HL-60 (cell line): Measurements from ENCODE around the gene HOXA2.

Source experiments
- CTCF ChIP-seq: IDR thresholded peaks from one replicate; pipeline ENCODE4 v1.5.1; 2011; ENCODE audit warnings: low read length, control low read depth, inconsistent platforms; ENCODE audit not compliant: insufficient read depth
- GABPA ChIP-seq: IDR thresholded peaks from 2 replicates; pipeline ENCODE4 v1.6.1; 2012; ENCODE audit warnings: low read depth
- TF ChIP-seq, protein P1 (sequence below): IDR thresholded peaks from 2 replicates; pipeline ENCODE4 v1.6.1; 2012; ENCODE audit warnings: low read depth; ENCODE audit not compliant: insufficient replicate concordance

- TF ChIP-seq CTCF (no peak), GABPA (no peak)
- TF ChIP-seq, protein P1, sequence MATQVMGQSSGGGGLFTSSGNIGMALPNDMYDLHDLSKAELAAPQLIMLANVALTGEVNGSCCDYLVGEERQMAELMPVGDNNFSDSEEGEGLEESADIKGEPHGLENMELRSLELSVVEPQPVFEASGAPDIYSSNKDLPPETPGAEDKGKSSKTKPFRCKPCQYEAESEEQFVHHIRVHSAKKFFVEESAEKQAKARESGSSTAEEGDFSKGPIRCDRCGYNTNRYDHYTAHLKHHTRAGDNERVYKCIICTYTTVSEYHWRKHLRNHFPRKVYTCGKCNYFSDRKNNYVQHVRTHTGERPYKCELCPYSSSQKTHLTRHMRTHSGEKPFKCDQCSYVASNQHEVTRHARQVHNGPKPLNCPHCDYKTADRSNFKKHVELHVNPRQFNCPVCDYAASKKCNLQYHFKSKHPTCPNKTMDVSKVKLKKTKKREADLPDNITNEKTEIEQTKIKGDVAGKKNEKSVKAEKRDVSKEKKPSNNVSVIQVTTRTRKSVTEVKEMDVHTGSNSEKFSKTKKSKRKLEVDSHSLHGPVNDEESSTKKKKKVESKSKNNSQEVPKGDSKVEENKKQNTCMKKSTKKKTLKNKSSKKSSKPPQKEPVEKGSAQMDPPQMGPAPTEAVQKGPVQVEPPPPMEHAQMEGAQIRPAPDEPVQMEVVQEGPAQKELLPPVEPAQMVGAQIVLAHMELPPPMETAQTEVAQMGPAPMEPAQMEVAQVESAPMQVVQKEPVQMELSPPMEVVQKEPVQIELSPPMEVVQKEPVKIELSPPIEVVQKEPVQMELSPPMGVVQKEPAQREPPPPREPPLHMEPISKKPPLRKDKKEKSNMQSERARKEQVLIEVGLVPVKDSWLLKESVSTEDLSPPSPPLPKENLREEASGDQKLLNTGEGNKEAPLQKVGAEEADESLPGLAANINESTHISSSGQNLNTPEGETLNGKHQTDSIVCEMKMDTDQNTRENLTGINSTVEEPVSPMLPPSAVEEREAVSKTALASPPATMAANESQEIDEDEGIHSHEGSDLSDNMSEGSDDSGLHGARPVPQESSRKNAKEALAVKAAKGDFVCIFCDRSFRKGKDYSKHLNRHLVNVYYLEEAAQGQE, result no peak
Observed at GRCh38 chr7:27138472-27138871, 36.0 kb upstream of the HOXA2 start.
